Lung (tissue), 13 donors: ENCODE data around the gene DIS3L. TPM values are rescaled to one million over a fixed set of nuclear protein-coding genes. Genes with fewer than 3 reads are reported as not detected.
A peak's percentile ranks its signal among the peaks of the same experiment; 100 is the strongest.
"Not testable (repeated sequence)": the region's sequence is repeated elsewhere in the genome, so short reads cannot be mapped to it uniquely, and the experiment has no call there.

Source experiments
- ATAC-seq: fragments of 200-7000 bp; cut with Tn5 transposase; one replicate; pipeline ENCODE4 v1.9.1; 2020; ENCODE audit warnings: moderate number of reproducible peaks; ENCODE audit not compliant: insufficient read depth, low FRiP score
- DNase-seq, 3 donors: peaks; one replicate each; pipeline ENCODE4 v3.0.0-alpha.2; 2013 to 2017
- H3K27ac ChIP-seq, 2 donors: one replicate each; pipeline ENCODE4 v1.5.1; 2013; ENCODE audit warnings: mild to moderate bottlenecking in 2 of 2, moderate library complexity in 2 of 2, control low read depth in 1 of 2, inconsistent platforms in 1 of 2, low read depth in 1 of 2, low read length in 1 of 2
- H3K27me3 ChIP-seq, 3 donors: one replicate each; pipeline ENCODE4 v1.5.1; 2013; ENCODE audit warnings: low read length in 2 of 3; ENCODE audit not compliant: control insufficient read depth in 3 of 3, insufficient read depth in 3 of 3
- H3K36me3 ChIP-seq, 4 donors: one replicate each; pipeline ENCODE4 v1.5.1; 2013; ENCODE audit warnings: low read length in 4 of 4, mild to moderate bottlenecking in 1 of 4, moderate library complexity in 1 of 4; ENCODE audit not compliant: control insufficient read depth in 4 of 4, insufficient read depth in 4 of 4
- H3K4me1 ChIP-seq, 5 donors: one replicate each; pipeline ENCODE4 v1.5.1; 2013; ENCODE audit warnings: low read length in 5 of 5, mild to moderate bottlenecking in 2 of 5, moderate library complexity in 1 of 5; ENCODE audit not compliant: control insufficient read depth in 5 of 5, insufficient read depth in 5 of 5
- H3K4me3 ChIP-seq: one replicate; pipeline ENCODE4 v1.5.1; 2013; ENCODE audit warnings: mild to moderate bottlenecking, control low read depth, moderate library complexity
- H3K9ac ChIP-seq, 2 donors: one replicate each; pipeline ENCODE4 v1.5.1; 2013; ENCODE audit warnings: low read length in 2 of 2, control low read depth in 1 of 2; ENCODE audit not compliant: insufficient read depth in 1 of 2
- H3K9me3 ChIP-seq, 4 donors: one replicate each; pipeline ENCODE4 v1.5.1; 2013; ENCODE audit warnings: low read length in 3 of 4, mild to moderate bottlenecking in 1 of 4, moderate library complexity in 1 of 4; ENCODE audit not compliant: control insufficient read depth in 4 of 4, insufficient read depth in 3 of 4
- CTCF ChIP-seq: IDR thresholded peaks from 2 replicates; pipeline ENCODE4 v1.5.1; 2012; ENCODE audit warnings: mild to moderate bottlenecking; ENCODE audit errors: control extremely low read depth, extremely low read depth
- WGBS, 2 donors: extraction: QIAGEN DNeasy Blood & Tissue Kit; methylation state at CpG; one replicate each; pipeline ENCODE4 v1.1.7; 2013; 5-methylcytosine and 5-hydroxymethylcytosine counted together
- polyA plus RNA-seq, 2 donors: library from polyadenylated mRNA; stranded (reverse); fragments of 200-250 nt; gene quantifications; one replicate each; pipeline ENCODE4 v1.2.1, GENCODE V29; 2013
- small RNA-seq: library from RNA; depleted of rRNA; stranded (forward); fragments of <200 nt; gene quantifications from one replicate; pipeline ENCODE3, GENCODE V24; 2014; ENCODE audit warnings: low replicate concordance
- total RNA-seq, 2 donors: library from RNA; depleted of rRNA in 1 of 2; stranded (reverse); fragments of >200 nt in 1 of 2; gene quantifications; one replicate each; pipeline ENCODE4 v1.2.1, GENCODE V29; 2014 to 2021
- donor health status: control.
- donor health status: control.
- donor health status: Bipolar disorder and iron deficiency.
- donor health status: healthy.
- donor health status: DM: yes; HTN: yes; CAD: no.

The DIS3L gene
- total and polyA plus RNA-seq, 4 donors = 8.0 to 43.7 (median 20.3) TPM

- ATAC-seq (no peak), DNase-seq (no peak)
- Histone ChIP-seq H3K4me3 (no peak overlapping the region), H3K4me1 (peaks cover 0 to 3% (median 0%) of the 10 kb centered on the region in 5 donors), H3K27me3 (no peaks in the 10 kb centered on the region), H3K36me3 (no peaks in the 10 kb centered on the region), H3K27ac (no peak overlapping the region), H3K9me3 (peaks cover 0 to 2% (median 0%) of the 10 kb centered on the region in 4 donors), H3K9ac (no peak overlapping the region)
- no peak for TF ChIP-seq CTCF
- 98 to 100% methylated on average over 4 of the region's 4 CpGs for WGBS, 2 donors
Observed at GRCh38 chr15:66374179-66374578, 80.8 kb downstream of the DIS3L start.

GRCh38 chr15:66378814-66379430, 85.6 kb downstream of the DIS3L start:
- no peak for TF ChIP-seq CTCF
- WGBS, 2 donors = 92 to 97% methylated on average over 7 of the region's 7 CpGs

GRCh38 chr15:66381376-66381775, 88.0 kb downstream of the DIS3L start:
- H3K9ac ChIP-seq, H3K36me3 ChIP-seq, H3K9me3 ChIP-seq, H3K4me3 ChIP-seq, ATAC-seq, H3K27me3 ChIP-seq, H3K4me1 ChIP-seq, H3K27ac ChIP-seq, DNase-seq: not testable (repeated sequence)
- 99 to 100% methylated on average over 2 of the region's 2 CpGs for WGBS, 2 donors

More at GRCh38 chr15:66378814-66379430, 85.6 kb downstream of the DIS3L start:
- H3K4me1 ChIP-seq = no peaks in the 10 kb centered on the region
- no peaks in the 10 kb centered on the region for H3K27me3 ChIP-seq
- no peak overlapping the region for H3K9ac ChIP-seq
- H3K36me3 ChIP-seq = no peaks in the 10 kb centered on the region
- DNase-seq (no peak), ATAC-seq (no peak)
- no peak overlapping the region for H3K27ac ChIP-seq
- peaks cover 0 to 2% (median 0%) of the 10 kb centered on the region in 4 donors for H3K9me3 ChIP-seq
- no peak overlapping the region for H3K4me3 ChIP-seq

Small RNAs within 50 kb of the gene (small RNA-seq; reads per million reads assigned to genes)
- gene RF00019 (not detected), gene SCARNA14 (3.8 reads per million, percentile 93 among the genes with 10 or more reads in this experiment)

Other genes starting within 250 kb of the DIS3L start
- 1 to 10 TPM in 1 of 2 donors, under 1 TPM in 1; 0.82 to 1.5 TPM for gene MEGF11, start 39.8 kb upstream of the DIS3L start, total RNA-seq
- gene MEGF11, start 39.8 kb upstream of the DIS3L start, polyA plus RNA-seq = under 1 TPM; 0.16 to 0.18 TPM
- gene TIPIN, start 63.1 kb downstream of the DIS3L start, total RNA-seq = 10 to 100 TPM in 1 of 2 donors, 1 to 10 TPM in 1; 5.2 to 10.9 TPM
- 1 to 10 TPM; 5.5 to 6.8 TPM for gene TIPIN, start 63.1 kb downstream of the DIS3L start, polyA plus RNA-seq
- gene MAP2K1, start 93.3 kb downstream of the DIS3L start, total RNA-seq = 10 to 100 TPM; 27.8 to 64.7 TPM
- 10 to 100 TPM; 19.0 to 57.6 TPM for gene MAP2K1, start 93.3 kb downstream of the DIS3L start, polyA plus RNA-seq
- gene SNAPC5, start 204.2 kb downstream of the DIS3L start, total RNA-seq = 10 to 100 TPM; 19.2 to 25.4 TPM
- gene SNAPC5, start 204.2 kb downstream of the DIS3L start, polyA plus RNA-seq = 10 to 100 TPM; 28.1 to 41.4 TPM
- 1,000 to 10,000 TPM; 1,560 to 2,503 TPM for gene RPL4, start 211.3 kb downstream of the DIS3L start, total RNA-seq
- gene RPL4, start 211.3 kb downstream of the DIS3L start, polyA plus RNA-seq = 1,000 to 10,000 TPM; 2,394 to 2,474 TPM
- 1 to 10 TPM; 7.4 to 9.9 TPM for gene ZWILCH, start 211.8 kb downstream of the DIS3L start, total RNA-seq
- gene ZWILCH, start 211.8 kb downstream of the DIS3L start, polyA plus RNA-seq = 1 to 10 TPM; 3.2 to 4.8 TPM